Stimulated activated CD4-positive, alpha-beta T cell treated with anti-CD3 and anti-CD28 coated beads, Interleukin-15, amount 100 ng/mL, for 48 hours (primary cell): Measurements from ENCODE around the gene TRIO.
"Not testable (repeated sequence)": the region's sequence is repeated elsewhere in the genome, so short reads cannot be mapped to it uniquely, and the experiment has no call there.

Experiments used
- DNase-seq, 2 donors: peaks; one replicate each; pipeline ENCODE4 v3.0.0-alpha.2; 2020; ENCODE audit warnings: low read depth in 2 of 2

TRIO gene

DNA sequence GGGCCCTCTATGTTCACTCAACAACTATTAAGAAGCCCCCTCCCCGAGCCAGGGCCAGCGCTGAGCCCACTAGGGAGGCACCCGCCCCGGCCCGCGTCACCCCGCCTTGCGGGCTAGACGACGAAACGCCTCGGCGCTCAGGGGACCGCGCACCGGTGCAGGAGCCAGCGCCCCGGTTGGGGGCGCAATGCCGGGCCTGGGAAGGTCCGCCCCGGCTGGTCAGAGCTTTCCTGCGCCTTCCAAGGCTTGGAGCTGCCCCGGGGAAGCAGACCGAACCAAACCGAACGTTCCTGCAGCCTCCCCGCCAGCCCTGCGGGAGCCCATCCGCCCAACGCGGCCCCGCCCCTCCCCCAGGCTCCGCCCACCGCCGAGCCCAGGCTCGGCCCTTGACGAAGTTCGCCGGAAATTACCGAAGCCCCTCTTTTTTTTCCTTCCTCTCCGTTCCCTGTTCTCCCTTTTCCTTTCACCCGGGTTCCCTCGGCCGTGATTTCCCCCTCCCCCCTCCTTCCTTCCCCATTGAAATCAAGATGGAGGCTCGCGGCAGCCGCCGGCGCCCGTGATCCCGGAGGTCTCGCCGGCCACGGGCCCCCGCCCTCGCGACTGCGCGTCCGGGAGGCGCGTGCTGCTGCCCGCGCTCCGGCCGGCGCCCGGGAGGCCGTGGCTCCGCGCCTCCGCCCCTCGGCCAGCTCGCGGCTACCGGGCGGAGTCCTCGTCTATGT lies at the start of gene TRIO:
TRIO (plus strand) TSS at position 516 of the 719 bp plus-strand sequence. CDS start 384 bp downstream, outside the sequence.
- peak; percentile 36 to 73 for DNase-seq

DNA sequence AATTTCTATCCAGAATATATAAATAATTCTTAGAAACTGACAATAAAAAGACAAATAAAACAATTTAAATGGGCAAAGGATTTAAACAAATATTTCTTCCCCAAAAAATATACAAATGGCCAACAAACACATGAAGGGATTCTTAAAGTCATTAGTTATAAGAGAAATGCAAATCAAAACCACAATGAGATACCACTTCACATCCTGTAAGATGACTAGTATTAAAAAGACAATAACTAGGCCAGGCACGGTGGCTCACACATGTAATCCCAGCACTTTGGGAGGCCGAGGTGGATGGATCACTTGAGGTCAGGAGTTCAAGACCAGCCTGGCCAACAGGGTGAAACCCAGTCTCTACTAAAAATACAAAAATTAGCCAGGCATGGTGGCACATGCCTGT lies 45.8 kb upstream of the TRIO start:
- not testable (repeated sequence) for DNase-seq

DNA sequence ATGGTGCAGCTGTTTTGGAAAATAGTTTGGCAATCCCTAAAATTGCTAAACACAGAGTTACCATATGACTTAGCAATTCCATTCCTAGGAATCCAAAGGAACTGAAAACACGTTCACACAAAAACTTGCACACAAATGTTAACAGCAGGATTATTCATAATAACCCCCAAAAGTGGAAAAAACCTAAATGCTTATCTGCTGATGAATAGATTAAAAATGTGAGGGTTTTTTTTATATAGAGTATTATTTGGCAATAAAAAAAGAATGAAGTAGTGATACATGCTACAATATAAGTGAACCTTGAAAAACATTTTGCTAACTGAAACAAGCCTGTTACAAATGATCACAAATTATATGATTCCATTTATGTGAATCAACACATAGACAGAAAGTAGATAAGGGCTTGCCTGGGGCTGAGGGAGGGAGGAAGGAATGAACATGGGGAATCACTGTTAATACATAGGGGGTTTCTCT lies 45.1 kb upstream of the TRIO start:
- DNase-seq = no peak

DNA sequence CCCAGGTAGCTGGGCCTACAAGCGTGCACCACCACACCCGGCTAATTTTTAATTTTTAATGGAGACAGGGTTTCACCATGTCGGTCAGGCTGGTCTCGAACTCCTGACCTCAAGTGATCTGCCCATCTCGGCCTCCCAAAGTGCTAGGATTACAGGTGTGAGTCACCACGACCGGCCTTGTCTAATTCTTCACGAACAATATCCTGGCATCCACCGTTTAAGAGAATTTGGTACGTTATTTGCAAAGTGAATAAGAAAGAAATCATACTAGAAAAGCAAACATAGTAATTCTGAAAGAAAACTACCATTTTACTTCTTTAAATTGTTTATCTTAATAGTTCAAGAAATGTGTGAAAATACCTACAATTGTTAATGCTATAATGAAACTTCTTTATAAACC lies 42.9 kb upstream of the TRIO start:
- no peak for DNase-seq

DNA sequence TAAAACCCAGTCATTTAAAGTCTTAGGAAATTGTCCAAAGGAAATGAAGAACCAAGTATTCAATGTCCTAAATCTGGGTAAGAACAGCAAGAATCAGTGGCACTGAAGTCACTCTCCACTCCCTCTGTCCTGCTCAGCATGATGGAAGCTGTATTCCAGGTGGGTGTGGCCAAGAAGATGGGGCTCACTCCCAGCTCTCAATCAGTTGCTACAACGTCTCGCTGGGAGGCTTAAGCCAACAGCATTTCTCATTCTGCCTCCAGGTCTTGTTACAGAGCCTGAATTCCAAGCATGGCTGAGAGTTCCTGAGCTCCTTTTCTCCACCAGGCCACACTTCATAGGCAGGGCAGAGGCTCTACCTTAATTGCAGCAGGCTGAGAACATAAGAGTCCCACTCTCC lies 41.2 kb upstream of the TRIO start:
- DNase-seq = no peak

DNA sequence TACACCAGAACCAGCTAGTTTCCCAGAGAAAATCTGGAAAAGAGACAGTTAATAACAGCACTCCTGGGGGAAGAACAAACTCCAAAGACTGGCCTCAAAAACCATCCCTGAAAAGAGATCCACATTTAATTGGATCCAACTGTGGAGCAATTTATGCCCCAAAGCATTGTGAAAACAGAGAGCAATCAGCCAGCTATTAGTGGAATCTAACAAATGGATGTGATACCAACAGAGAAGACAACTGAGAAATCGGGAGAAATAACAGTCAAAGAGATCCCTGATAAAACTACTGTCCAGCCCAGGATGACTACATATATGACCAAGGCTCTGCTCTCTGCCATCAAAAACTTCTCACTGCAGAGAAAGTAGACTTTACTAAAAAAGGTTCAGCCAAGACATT lies 40.5 kb upstream of the TRIO start:
- no peak for DNase-seq

DNA sequence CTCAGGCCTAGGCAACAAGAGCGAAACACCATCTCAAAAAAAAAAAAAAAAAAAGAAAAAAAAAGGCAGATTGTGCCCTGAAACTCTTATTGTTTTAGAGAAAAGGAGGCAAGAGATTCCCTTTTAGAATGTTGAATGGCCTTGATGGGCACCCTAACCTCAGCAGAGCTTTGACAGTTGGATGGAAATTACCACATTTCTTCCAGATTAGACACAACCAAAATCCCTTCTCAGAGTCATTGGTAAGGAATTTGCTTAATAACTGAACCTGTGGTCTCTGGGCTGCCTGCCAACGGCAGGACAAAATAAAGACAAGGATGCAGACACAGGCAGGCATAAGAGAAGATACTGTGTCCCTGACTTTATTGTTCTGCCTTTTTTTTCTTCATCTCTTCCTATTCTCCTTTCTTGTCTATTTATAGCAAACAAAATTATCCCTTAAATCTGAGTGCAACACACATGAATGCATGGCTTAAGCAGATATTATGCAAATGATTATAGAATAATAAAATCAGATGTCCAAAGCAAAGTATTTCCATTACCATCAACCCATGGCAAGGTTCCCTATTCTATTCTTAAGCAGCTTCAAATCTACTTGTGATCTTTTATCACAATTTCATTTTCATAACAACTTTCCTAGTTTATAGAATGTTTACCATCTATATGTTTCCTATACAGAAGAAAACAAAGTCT lies 37.3 kb upstream of the TRIO start:
- DNase-seq = no peak

DNA sequence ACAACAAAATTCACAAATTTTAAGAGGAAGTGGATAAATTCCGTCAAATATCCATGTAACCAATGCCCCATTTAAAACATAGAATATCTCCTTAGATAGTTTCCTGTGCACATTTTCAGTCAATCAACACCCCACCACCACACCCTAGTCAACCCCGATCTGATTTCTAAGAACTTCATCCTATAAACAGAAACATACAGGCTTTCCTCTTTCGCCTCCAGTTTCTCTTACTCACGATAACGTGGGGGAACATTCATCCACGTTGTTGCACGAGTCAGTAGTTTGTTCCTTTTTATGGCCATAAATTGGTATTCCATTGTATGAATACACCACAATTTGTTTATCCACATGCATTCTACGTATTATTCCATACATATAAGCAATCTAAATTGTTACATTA lies 35.6 kb upstream of the TRIO start:
- DNase-seq = no peak

DNA sequence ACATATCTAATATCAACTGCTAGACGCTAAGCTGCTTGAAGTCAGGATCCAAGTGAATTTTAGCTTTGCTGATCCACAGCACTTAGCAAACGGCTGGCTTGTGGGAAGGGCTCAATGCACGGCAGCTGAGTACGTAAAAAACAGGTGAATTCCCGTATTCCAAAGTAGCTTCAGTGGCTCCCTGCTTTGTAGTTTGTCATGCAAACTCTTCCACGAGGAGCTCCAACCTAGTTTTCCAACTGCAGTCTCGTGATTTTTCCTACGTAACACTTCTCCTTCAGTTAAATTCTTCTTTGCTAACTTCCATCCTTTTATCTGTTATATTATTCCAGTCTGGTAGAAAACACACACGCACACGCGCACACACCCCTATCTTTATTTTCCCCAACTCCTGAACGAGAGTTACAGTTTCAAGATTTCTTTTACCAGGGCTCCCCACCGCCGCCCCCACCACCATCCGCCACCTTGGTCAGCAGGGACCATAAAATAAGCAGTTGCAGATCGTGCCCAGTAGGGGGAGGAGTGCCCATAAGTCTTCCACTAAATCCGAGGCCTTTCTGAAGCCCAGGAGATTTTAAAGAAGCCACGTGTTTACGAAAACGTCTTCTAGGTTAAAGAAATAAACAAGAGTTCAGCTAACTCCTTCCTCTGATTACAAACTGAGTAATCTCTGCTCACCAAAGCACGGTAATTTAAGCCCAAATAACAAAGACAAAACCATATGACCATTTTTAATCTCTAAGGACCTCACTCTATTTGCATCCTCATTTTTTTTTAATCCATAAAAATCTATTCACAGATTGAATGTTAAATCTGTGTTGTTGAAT lies 34.8 kb upstream of the TRIO start:
- peak in 1 of 2 donors; percentile 5 for DNase-seq

DNA sequence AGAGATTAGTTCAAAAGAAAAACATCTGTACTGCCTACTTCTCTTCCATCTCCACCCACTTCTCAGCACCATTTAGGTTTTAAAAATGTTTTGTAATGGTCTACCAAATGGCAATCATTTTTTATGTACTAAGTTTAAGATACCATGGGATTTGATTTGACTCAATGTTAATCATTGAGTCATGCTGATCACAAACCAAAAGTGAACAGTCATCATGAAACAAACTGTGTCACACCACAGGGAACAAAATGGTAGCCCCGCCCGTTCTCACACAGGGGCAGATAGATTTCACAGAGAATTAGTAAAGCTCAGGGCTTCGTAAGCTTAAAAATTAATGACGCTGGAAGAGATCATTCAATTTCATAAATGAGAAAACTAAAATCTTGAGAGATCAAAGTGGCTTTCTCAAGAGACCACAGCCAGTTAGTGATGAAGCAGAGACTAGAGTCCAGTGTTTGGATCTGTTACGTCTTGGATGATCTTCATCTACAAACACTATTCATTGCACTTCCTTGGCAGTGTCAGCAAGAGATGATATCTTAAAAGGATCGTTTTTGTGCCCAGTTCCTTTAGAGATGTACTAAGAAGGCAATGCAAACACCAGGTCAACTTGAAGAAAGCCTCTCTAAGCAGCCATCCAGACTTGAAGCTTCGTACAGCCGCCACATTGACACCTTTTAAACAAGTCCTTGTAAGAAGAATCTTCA lies 33.9 kb upstream of the TRIO start:
- peak; percentile 5 to 33 for DNase-seq

DNA sequence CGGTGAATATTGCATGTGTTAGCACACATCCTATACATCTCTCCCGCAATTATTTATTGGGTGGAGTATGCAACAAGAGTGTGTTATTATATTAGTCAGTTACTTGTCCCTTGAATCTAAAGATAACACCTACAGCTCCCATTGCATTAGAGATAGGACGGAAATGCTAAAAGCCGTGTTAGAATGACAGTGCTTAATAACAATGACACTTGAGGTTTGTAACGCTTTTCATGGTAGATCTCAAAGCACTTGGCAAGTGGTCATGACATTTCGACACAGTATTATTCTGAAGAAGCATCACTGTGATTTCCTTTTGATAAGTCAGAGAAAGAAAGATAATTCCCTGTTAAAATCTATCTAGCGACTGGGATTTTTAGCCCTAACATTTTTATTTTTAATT lies 33.4 kb upstream of the TRIO start:
- DNase-seq = no peak

DNA sequence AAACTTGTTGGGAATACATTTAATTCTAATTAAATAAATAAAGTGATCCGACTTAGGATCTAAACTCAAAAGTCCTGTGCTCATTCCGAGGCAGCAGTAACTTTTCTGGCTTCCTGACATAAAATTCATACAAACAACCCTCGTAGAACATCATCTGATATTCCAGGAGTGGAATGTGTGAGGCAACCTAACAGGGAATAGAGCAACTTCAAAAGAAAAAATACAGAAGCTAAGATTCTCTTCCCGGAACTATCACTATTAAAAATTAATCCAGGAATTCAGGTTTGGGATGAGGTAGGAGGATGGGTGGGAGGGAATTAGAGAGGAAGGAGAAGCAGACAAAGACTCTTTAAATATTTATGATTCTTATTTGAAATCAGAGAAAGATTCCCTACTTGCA lies 32.9 kb upstream of the TRIO start:
- no peak for DNase-seq

DNA sequence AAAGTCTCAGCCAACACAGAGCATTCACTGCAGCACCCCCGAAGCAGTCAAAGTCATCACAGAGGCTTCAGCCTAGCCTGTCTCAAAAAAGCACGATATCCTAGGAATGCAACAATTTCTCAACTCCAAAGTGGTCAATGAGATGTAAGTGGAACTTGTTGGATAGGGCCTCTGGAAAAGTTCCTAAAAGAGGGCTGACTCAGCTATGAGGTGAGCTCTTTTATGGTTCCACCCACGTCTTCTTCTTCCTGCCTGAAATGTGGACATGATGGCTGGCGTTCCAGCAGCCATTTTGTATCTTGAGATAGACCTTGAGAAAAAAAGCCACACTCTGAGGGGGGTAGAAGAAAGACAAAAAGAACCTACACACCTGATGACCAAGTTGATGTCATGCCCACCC lies 32.5 kb upstream of the TRIO start:
- DNase-seq = no peak

DNA sequence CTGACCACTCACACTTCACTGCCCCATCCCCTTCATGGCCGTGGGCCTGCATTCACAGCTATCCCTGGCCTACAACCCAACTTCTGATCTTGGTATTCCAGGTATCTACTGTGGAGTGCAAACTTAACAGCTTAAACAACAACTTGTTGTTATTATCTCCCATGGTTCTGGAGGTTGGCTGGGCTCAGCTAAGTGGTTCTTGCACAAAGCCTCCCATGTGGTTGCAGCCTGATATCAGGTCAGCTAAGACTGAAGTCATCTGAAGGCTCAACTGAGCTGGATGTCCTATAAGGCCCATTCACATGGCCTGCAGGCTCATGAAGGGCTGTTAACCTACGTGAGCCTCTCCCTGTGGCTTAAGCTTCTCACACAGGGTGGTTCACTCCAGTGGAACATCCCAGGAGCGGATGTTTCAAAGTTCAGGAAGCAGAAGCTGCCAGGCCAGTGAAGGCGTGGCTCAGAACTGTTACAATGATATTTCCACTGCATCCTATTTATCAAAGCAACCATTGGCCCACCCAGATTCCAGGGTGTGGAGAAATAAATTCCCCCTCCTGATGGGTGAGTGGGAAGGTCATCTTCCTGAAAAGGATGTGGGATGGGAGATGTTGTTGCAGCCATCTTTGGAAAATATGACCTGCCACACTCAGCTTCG lies 30.0 kb upstream of the TRIO start:
- no peak for DNase-seq

DNA sequence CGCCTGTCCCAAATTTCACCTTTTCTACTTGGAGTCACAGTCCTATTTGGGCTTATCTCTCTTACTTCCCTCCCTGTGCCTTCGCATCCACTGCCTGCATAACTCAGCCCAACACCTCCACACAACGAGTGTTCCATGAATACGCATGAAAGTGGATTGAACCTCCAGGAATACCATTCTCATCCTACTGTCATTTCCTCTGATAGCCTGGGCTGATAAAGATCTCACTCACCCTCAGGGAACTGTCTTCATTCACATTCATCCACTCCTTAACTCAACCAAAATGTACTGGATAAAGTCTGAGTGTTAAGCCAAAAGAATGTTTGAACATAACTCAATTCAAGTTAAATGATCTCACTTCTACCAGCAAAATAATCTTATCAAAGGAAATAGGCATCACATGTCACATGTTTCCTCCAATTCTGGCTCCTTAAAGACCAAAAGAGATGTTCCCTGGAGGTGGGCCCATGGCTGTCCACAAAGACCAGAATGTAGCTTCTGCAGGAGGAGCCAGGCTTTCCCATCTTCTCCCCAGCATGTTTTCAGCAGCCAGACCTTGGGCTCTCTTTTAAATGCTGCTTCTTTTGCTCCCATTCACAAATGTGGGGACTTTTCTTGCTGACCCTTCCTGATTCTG lies 28.4 kb upstream of the TRIO start:
- no peak for DNase-seq

DNA sequence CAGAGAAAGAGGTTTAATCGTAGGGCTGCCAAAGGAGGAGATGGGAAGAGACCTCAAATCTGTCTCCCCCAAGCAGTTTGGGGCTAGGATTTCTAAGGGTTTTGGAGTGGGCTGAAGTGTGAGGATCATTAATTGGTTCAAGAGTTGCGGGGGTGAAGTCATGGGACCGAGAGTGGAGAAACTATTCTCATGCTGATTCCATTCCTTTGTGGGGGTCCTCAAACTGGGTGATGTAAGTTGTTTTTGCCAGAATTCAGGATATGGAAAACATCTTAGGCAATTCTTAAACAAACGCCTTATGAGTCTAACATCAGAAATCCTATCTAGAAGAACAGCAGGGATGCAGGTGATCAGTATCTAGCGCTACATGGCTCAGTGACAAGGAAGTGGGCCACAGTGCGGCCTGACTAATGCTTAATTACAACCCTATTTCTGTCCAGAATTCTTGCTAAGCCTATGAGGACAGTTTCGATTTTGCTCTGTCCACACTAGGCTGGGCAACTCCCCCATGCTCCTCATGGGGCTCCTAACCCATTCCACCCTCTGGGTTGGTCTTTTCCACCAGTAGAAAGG lies 27.7 kb upstream of the TRIO start:
- DNase-seq = no peak

DNA sequence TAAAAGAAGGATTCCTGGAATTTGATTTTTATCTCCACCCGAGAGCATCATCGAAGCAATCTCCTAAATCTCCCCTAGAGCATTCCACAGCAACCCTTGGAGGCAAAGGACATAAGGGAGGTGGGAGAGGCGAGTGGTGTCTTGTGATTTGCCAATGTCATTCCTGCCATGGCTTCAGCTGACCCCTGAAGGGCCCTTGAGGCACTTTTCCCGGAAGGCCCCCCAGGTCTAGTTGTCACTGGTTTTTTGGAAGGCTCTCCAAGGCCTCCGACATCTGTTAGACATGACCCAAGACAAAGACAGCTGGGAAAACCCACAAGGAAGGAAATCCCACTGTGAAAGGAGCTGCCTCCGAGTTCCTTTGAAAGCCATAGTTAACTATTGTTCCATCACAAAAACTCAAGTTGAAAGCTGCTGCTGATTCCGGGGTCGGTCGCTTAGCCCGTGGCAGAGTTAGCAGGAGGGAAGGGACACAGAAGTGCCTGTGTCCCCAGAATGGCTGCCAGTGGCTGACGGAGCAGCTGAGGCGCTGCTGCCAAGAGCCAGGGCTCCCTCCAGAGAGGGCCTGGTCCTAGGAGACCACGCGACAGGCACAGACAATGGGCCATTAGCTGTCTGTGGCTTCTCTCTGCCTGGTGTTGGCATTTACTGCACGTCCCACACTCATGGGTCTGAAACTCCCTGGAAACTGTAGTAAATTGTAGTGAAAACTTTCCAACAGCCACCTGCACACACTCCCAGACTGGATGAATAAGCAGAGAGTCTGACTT lies 24.4 kb upstream of the TRIO start:
- no peak for DNase-seq

DNA sequence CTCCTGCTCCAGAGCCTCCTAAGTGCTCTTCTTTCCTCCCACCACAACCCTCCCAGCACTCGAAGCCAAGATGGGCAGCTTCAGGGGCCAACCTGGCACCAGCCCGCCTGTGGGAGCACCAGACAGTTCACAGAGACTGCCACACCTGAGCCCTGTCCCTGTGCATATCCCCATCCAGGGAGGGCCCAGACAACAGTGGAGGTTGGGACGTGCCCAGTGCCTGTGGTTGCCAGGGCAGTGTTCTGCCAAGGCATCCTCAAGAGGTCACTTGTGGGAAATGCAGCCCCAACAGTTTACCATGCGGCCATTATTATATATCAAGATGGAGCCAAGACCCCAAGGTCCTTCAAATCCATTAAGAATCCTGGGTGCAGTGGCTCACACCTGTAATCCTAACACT lies 23.0 kb upstream of the TRIO start:
- DNase-seq = no peak

DNA sequence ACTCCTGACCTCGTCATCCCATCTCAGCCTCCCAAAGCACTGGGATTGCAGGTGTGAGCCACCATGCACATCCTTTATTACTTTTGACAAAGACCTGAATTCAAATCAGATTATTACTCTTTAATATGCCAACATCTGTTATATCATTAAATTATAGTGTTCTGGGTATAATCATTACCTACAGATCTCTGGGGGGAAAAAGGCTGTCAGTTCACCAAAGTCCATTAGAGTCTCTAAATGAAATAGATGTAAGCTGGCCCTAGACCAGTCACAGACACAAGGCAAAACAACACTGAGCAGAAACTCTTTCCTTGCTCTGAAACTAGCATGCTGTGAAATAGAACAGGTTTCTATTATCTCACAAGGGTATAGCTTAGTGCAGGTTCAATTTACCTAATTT lies 21.6 kb upstream of the TRIO start:
- no peak for DNase-seq

DNA sequence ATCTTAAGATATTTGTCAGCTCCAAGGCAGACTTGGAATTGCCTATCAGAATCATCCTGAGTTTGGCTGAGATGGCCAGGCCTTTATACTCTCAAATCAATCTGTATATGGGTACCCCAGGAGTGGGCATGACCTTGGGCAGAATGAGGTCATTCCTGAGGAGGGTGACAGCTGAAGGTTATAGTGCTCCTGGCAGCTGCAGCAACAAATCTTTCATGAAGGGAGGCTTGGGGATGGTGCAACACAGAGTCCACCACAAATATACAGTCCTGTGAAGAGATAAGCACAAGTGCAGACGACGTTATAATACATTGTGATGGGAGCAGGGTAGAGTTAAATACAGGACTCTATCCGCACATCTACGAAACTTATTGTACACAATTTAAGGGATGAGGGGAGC lies 21.1 kb upstream of the TRIO start:
- DNase-seq = no peak
